Measurements from ENCODE around the gene AGBL1.

The AGBL1 gene

DNA sequence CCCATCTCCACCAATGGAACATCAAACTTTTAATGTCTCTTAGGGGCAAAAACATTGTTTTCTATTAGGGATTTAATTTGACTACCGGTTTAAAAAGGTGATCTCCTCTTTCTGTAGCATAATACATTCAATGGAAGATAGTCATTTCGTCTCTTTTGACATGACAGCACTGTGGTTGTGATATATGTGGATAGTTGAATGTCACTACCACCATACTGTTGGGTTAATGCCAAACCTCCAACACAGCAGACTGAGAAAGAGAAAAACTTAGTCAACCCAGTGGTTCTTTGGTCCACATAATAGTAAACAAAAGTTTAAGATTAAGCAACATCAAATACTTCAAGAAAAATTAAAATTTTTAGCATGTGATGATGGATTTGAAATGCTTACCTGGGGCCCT is 530.4 kb downstream of the AGBL1 start:
- no peak for DNase-seq

DNA sequence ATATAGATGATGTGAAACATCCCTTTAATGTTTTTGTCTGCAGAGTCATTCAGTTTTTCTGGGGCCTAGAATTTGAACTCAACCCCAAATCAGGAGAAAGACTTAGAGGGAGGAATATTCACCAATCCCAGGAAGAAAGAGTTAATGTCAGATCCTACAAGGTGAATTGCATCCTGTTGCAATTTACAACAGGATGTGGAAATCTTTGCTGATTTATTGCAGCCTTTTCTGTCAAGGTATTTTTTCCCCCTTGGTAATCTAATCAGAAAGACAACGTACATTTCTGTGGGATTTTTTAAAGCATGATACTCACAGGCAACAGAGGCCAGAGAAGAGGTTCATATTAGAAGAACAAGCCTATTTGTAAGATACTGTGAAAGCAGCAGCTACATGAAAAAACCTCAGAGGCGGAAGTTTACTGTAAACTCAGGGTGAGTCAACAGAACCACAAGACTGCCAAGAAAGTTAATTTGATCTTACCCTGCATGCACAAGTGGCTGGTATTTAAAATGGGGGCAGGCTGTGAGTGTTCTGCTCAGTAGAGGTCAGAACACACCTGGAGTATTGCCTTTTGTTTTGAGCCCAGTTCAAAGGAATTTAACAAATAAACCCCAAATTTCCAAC is 531.9 kb downstream of the AGBL1 start:
- DNase-seq = no peak

DNA sequence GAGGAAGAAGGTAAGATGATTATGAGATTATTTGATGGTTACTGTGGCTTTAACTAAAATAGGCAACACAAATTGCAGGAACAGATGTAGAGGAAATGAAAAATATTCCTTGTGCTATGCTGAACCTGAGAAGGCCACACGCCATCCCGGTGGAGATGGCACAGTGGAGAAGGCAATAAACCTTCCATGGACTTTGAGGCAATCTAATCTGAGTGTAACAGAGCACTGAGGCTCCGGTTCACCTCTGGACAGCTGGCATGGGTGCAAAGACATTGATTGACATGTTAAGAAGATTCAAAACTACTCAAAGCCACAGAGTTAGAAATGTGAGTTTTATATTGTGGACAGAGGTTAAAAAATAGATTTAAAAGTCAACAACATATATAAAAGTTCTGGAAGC is 535.7 kb downstream of the AGBL1 start:
- no peak for DNase-seq

DNA sequence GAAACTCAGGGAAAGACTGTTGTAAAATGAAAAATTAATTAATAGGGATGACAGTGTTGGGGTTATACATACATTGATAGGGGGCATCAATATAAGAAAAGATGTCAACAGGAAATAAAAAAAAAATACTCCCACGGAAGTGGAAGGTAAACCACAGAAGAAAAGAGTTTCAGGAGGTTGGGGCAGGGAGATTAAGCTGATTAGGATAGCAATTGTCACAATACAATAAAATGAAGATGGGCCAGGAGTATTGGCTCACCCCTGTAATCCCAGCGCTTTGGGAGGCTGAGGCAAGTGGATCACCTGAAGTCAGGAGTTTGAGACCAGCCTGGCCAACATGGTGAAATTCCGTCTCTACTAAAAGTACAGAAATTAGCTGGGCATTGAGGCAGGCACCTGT is 536.1 kb downstream of the AGBL1 start:
- no peak for DNase-seq

DNA sequence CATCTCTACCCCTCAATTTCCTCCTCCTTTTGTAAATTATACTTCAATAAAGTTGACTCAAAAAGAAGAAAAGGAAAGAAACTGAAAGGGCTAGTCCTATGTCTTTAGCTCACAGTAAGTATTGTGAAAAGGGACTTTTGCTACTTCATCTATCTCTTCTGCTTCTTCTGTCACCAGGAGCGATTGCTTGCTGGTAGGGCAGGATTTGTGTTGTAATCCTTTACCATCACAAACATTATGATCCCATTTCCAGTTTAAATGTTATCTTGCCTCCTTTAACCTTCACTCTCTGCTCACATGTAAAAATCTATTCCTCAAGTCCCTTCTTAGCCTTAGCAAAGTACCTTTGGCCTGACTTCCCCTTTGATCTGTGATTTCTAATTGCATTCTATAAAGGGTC is 537.1 kb downstream of the AGBL1 start:
- DNase-seq = no peak

DNA sequence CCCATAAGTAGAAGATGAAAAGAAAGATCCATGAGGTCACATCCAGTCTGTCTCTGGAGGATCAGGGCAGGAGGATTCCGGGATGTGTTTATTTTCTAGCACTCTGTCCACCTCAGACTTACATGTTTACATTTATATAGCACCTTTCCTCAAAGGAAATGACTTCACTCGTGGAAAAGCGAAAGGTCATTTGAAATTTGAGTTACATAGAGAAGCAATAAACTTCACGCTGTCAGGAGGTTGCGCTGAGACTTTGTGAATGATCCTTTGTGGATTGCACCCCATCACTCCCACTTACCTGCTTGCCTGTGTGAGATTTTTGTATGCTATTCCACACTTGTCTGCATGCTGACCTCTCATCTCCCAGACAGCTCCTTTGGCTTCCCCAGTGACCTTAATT is 540.5 kb downstream of the AGBL1 start:
- no peak for DNase-seq

DNA sequence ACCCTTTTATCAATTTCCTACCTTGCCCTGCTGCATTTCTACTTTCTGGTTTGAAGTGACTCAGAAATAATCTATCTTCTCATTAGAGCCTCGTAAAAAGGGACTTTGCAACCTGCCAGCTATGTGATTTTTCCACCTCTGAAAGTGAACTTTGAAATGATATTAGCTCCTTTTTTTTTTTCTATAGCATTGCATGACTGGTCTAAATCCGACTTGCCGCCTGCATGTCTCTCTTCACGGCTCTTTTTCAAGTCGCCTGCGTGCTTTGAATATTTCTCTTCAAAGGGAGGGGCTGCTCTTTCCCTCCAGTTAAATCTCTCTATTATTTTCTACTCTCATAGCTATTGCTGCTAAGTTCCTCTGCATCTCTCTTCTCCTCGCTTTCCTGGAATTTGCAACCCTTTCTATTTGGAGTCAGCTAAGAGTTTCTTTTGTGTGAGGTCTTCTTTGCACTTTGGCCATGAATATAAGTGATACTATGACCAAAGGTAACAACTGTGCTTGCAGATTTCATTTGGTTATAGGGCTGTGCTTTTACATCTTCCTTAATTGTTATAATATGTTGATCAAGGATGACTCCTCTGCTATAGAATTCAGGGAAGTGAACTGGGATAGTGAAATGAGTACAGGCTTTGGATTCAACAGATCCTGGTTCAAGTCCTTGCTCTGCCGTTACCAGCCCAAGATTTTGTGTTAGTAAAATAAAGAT is 541.1 kb downstream of the AGBL1 start:
- no peak for DNase-seq

DNA sequence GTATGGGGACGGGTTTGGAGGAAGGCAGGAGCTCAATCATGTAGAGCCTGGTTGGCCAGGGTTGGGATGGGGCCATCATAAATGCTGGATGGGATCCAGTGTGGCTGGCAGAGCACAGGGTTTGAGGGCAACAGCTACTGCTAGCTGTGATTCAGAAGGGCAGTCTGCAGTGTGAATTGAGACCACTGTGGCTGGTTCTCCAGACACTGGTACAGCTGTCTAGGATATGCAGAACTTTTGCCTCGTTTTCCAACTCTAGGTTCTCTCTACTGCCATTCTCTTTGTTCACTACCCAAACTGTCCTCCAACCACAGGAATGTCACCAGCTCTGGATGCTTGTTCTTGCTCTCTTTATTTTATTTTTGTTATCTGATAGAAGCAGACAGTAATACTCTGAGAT is 543.6 kb downstream of the AGBL1 start:
- no peak for DNase-seq

DNA sequence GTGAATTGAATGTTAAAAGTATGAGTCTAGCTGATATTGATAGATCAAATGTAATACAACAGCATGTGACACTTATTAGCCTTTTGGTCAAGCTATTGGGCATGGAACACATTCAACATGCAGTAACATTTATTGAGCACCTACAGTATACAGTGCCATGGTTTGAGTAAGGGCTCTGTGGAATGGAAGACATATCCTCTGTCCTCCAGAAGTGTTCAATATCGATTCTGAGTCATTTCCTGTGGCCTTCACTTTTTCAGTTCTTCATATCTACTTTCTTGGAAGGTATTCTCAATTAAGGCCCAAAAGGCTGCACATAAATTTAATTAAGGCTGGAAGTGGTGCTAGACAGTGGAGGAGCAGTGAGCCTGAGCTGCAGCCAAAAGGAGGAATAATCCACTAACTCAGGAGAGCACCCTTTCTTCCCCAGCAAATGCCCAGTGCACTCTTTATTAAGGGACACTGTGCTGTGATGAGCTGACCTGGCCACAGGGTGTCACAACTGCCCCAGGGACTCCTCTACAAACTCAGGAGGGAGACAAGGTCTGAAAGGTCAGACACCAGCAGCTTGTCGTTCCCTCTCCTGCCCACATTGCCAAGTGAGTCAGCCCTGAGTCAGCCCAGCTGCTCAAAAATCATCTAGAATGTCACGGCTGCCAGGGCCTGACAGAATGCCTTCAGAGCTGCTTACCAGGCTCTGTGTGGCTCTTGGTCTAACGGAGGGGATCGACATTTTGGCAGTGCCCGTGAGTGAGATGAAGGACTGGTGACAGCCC is 544.8 kb downstream of the AGBL1 start:
- DNase-seq = peak; percentile 75

DNA sequence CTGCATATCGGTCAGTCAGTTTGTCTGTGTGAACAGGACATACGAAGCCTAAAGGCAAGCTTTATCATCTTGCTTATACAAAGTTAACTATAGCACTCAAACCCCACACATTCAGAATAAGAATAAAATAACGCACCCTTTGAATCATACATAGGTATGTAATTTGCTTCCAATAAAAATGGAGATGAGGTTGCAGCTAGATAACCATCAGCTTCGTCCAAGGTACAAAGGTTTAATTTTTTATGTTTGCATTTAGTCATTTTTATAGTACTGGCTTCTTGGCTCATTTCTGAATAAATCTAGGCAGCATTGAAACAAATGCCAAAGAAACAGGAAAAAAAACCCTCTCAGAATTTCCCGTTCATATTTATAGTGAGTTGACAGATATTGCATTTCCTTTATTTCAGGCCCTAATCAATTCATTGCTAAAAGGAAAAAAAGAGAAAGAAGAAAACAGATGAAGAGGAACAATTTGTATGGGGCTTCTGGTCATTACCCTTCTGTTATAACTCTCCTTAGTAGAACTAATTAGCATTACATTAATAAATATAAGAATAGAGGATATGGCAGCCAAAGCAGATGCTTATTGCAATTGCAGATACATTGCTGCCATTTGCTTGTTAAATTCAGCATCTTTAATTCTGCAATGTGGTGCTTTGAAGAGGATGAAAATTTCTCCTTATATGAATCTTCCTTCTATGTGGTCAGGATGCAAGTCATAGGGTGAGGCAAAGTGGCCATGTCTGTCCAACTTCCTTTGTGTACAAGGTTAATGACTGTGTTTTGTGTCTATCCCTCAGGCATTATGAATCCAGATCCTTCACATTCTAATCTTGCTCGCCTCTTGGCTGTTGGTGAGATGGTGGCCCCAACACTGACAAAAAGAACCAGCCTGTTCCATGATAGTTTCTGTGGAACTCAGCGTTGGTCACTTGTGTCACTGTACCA is 550.0 kb downstream of the AGBL1 start:
- DNase-seq = no peak

DNA sequence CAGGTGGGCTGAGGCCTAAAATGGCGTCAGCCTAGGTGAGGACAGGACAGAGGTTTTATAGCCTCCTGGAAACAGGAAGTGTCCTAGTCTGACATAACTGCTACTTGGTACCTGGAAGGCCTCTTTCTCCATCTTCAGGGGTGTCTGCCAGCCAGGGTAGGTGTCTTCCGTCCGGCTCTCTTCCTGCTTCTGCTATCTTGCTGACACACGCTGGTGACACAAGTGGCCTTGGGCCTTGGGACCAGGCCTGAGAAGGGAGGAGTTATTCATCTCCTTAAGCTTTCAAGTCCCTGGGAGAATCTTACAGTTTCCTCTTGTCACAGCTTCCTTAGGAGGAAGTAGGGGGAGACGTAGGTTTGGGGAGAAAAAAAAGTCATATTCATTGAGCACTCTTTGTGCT is 551.3 kb downstream of the AGBL1 start:
- no peak for DNase-seq

DNA sequence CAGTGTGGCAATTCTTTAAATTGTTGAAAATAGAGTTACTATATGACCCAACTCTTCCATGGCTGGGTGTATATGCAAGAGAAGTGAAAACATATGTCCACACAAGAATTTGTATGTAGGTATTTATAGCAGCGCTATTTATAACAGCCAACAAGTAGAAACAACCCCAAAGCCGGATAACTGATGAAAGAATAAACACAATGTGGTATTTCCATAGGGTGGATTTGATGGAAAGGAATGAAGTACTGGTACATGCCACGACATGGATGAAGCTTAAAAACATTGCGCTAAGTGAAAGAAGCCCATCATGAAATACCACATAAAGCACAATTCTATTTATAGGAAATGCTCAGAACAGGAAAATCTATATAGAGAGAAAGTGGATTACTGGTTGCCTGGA is 554.5 kb downstream of the AGBL1 start:
- no peak for DNase-seq

DNA sequence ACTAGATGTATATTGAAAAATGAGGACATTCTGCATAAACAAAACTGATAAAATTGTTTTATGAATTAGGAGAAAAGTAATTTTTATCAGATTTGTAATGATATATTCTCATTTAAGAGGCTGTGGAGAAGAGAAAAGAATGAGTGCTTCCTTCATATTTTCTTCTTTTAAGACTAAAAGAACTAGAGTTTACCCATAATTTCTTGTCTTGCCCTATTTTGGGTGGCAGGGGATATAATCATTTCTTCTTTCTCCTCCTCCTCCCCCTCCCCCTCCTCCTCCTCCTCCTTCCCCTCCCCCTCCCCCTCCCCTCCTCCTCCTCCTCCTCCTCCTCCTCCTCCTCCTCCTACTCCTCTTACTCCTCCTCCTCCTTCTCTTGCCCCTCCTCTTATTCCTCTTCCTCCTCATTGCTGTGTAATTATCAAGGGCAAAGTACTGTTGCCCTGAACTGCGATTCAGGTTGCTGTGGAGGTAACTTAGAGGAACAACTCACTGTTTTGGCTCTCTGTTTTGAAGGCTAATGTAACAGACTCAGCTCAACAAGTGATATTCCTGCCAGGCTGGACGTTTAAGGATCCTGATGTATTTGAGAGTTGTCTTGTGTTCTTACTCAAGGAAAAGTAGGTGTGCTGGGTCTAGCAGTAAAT is 555.4 kb downstream of the AGBL1 start:
- DNase-seq = no peak

DNA sequence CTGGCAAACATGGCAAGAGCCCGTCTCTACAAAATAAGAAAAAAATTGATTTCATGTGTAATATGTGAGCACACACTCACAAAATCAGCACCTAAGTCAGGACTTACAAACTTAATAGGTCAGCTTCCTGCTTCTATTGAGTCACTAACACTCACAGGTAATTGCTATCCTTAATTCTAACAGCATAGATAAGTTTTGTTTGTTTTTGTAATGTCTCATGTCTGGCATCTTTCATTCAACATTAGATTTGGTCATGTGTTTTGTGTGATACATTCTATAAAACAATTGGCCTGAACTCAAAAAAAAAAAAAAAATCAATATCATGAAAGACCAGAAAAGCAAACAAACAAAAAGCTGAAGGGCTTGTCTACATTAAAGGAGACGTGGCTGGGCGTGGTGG is 564.7 kb downstream of the AGBL1 start:
- no peak for DNase-seq

DNA sequence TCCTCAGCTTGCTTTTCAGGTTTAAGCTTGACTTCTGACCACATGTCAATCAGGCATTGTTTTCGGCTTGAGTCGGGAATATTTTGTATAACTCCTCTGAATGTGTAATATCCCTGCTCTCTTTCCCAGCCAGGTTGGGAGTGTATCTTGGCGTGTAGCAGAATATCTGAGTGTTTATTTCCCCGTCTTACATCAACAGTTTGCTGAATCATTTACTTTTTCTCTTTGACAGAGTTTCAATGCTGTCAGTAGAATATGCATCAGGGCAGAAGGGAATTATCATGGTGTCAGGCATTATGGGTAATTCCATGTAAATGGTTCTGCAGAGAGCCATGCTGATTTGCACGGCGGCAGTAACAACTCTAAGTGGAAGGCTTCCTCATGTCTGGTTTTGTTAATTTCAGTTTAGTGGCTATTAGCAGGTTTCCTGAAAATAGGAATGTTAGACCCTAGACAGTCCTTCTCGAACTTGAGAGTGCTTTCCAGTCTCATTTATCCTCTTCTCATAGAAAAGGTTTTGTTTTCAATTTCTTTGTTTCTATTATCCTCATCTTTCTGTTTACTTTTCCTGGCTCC is 566.3 kb downstream of the AGBL1 start:
- no peak for DNase-seq

DNA sequence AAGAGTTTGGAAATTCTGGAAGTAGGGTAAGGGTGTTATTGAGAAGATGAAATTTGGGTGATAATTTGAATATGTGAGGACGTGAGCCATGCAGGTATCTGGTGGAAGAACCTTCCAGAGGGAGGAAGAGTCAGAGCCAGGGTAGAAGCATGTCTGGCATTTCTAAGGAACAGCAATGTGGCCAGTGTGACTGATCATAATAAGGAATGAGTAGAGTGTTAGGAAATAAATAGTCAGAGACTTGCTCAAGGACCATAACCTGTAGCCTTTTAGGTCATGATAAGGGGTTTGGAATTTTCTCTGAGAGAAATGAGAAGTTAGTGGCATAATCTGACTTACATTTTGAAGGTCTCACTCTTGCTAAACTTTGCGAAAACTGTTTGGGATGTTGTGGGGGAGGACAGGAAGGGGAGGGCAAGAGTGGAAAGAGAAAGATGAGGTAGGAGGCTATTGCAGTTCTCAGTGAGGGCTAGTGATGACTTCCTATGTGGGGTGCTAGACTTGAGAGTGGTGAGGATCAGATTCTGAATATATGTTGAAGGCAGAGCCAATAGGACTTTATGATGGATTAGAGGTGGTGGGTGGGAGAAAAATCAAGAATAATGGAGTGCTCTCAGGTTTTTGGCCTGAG is 568.3 kb downstream of the AGBL1 start:
- DNase-seq = no peak

DNA sequence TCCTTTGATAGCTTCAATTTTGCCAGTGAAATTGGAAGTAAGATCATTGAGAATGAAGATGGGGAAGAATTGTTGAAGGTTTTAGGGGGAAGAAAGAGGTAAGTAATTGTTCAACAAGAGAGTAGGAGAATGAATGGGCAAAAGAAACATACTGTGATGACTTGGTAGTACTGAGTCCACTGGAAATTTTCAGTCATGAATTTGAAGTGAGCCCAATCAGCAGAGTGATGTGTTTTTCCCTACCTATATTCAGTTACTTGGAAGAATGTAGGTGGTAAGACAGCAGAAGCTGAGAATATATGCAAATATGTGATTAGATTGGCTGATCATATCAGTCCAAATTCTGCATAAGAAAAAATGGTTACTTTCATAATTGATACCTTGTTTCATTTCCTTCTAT is 569.6 kb downstream of the AGBL1 start:
- no peak for DNase-seq

DNA sequence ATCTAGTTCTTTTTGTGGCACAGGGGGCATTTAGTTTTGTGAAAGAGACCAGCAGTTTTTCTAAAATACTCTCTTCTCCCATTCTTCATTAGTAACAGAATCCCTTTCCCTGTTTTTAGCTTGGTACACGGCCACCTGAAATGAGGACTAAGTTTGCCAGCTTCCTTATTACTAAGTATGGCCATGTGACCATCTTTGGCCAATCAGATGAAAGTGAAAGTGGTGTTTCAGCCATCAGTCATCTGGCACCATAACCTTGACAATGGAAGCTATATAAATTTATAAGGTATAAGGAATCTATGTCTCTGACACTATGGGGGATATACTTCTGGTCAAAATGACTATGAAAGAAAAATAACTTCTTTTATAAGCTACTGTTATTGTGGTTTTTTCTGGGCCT is 570.4 kb downstream of the AGBL1 start:
- DNase-seq = peak; percentile 68

DNA sequence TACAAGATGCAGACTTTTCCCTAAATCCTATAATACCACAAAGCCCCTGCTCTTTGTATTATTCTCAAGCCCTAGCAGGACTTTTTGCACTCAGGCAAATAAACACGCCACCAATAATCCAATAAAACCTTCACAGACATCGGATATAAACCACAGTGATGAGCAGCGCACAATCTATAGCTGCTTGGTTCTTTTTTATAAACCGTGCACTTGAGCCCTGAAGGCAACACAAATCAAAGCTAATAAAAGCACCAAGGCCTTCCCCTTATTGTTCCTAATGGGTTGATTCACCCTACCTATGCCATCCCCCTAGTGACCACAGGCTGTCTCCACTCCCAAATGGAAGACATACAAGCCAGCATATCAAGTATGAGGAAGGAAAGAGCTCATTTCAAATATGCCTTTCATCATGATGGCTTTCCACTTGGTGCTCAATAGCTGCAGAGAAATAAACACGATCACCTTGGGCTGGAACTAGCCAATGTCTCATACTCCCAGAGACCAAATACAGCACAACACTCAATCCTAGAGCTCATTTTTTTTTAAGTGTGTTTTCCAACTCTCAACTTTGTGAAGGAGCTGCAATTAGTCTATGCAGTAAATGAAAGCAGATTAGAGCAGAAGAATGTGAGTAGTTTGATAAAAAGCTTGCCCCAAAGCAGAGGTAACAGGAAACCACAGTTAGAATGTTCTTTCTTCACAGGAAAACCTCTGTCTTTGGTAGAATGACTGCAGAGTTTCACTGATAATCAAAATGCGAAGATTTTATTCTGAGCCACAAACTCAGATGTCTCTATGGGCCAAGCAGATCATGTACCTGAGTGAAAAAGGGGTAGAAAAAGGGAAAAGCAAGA is 573.9 kb downstream of the AGBL1 start:
- DNase-seq = no peak

DNA sequence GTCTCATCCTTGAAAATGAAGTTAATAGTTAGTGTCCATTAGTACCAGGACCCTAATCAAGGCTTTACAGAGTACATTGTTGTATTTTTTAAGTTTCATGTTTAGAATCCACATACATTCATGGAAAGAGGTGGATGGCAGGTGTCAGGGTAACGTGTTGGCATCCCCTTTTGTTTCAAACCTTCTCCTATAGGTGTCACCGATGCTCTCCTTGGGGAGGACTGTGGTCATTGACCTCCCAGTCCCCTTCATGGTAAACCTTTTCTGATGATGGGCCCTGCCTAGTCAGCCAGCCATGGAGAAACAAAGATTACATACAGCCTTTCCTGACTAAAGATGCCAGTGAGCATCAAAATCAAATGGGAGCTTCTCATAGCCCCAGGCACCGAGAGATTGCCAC is 574.8 kb downstream of the AGBL1 start:
- no peak for DNase-seq

DNA sequence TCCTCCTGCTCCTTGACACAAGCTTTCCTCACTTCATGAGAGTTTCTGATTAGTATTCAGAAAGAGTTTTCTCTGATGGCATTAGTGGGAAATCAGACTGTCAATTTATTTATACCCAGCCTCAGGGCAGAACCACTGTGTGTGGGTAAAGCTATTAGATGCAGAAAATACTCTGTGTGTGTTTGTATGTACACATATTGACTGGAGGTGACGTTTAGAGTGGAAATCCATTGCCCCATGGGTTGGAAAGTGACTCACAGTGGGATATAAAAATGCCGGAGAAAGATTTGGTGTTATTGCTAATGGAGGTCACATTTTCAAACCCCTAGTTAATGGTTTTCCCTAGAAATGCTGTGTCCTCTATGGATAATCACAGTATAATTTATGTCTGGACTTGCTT is 577.6 kb downstream of the AGBL1 start:
- DNase-seq = no peak
